NCI-H82 treated with DMSO at 0.1 percent for 48 hours (cell line): ENCODE data around the gene RIMBP2.

ENCODE experiments used
- DNase-seq: peaks from one replicate; lab custom pipeline; 2025; ENCODE audit not compliant: unreplicated experiment; lab: John Stamatoyannopoulos, UW

RIMBP2 gene

GRCh38 chr12:130737731-130738130 is 21.6 kb upstream of the RIMBP2 start:
- no peak for DNase-seq

- DNase-seq, result no peak
Observed at GRCh38 chr12:130729344-130729743, 13.2 kb upstream of the RIMBP2 start.

- no peak for DNase-seq
Observed at GRCh38 chr12:130728158-130729058, 12.3 kb upstream of the RIMBP2 start.

GRCh38 chr12:130719263-130719859 is 3.3 kb upstream of the RIMBP2 start:
- no peak for DNase-seq

GRCh38 chr12:130717752-130718151 is 1.7 kb upstream of the RIMBP2 start:
- no peak for DNase-seq

GRCh38 chr12:130716969-130717366 is 869 bp upstream of the RIMBP2 start:
- no peak for DNase-seq

GRCh38 chr12:130715150-130715997 is 725 bp downstream of the RIMBP2 start:
- no peak for DNase-seq

GRCh38 chr12:130714591-130715149 is 1.4 kb downstream of the RIMBP2 start:
- DNase-seq, result no peak

- no peak for DNase-seq
Observed at GRCh38 chr12:130714091-130714590, 2.0 kb downstream of the RIMBP2 start.

- no peak for DNase-seq
Observed at GRCh38 chr12:130713581-130713991, 2.5 kb downstream of the RIMBP2 start.

GRCh38 chr12:130712346-130713065 is 3.6 kb downstream of the RIMBP2 start:
- DNase-seq, result no peak

GRCh38 chr12:130711756-130712155 is 4.3 kb downstream of the RIMBP2 start:
- DNase-seq, result no peak

- no peak for DNase-seq
Observed at GRCh38 chr12:130710733-130711080, 5.4 kb downstream of the RIMBP2 start.

GRCh38 chr12:130709971-130710732 is 5.9 kb downstream of the RIMBP2 start:
- DNase-seq, result no peak

GRCh38 chr12:130709151-130709970 is 6.7 kb downstream of the RIMBP2 start:
- no peak for DNase-seq

GRCh38 chr12:130708648-130709047 is 7.5 kb downstream of the RIMBP2 start:
- no peak for DNase-seq

GRCh38 chr12:130707571-130707891 is 8.6 kb downstream of the RIMBP2 start:
- DNase-seq, result no peak

GRCh38 chr12:130706885-130707570 is 9.1 kb downstream of the RIMBP2 start:
- no peak for DNase-seq
